GM19043 (cell line): Measurements from ENCODE around the gene TRIM17.

Source experiments
- ATAC-seq: cut with Tn5 transposase; IDR thresholded peaks from one replicate; pipeline ENCODE4 v1.9.1; 2021; ENCODE audit warnings: low read depth; ENCODE audit not compliant: unreplicated experiment

The TRIM17 gene

DNA sequence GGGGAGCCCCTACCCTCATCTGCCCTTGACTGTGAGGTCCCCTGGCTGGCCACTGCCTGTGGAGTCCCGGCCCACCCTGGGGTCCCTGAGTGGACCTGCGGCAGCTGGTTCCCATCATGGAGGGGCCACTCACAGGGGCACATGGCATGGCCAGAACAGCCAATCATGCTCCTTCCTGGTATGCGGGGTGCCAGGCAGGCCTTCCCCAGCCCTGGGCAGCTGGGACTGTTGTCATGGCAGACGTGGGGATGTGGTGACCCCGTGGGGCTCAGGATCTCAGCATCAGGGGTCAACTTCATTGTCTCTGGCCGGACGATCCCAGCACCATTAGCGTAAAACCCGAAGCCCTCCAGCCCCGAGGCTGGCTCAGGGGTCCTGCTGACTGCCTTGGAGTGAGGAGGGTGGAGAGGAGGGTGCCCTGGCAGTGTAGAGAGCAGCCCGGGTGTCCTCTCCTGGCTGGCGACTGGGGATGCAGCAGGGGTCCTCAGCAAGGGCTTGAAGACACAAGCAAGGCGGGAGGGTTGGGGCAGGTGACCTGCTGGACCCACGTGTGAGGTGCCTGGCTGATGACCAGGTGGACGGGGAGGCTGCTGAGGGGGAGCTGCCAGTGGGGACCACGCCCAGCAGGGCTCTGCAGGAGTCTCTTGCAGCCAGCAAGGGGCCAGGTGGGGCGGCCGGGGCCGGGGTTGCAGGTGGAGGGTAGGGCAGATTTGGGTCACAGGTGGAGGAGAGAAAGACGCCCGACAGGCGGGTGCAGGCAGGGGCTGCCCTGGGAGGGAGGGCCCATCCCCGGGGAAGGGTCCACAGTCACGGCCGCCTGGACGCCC is 55.1 kb downstream of the TRIM17 start:
- ATAC-seq, result no peak

DNA sequence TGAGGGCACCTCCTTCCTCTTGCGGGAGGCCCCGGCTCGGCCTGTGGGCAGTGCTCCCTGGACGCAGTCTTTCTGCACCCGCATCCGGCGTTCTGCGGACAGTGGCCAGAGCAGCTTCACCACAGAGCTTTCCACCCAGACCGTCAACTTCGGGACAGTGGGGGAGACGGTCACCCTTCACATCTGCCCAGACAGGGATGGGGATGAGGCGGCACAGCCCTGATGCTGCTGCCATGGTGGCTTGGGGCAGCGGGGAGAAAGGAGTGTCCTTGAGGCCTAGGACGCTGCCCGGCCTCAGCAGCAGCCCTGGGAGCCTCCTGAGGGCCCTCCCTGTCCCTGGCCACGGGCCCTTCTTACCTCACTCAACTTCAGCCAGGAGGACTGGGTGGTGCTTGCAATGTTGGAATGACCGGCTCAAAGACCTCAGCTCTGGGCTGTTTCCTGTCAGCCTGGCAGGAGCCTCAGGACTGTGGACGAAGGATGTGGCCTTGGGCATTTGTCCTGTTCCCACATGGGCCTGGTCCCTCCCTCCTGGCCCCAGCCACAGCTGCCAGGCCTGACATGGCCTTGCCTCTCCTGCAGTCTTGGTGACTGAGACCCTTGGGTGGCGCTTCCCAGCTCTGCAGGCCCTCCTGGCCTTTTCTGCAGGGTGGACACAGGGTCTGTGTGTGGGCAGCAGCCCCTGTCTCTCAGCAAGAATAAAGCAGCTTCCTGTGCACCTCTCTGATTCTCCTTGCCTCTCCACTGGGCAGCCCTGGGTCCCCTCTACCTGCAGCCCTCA is 55.9 kb downstream of the TRIM17 start:
- no peak for ATAC-seq

DNA sequence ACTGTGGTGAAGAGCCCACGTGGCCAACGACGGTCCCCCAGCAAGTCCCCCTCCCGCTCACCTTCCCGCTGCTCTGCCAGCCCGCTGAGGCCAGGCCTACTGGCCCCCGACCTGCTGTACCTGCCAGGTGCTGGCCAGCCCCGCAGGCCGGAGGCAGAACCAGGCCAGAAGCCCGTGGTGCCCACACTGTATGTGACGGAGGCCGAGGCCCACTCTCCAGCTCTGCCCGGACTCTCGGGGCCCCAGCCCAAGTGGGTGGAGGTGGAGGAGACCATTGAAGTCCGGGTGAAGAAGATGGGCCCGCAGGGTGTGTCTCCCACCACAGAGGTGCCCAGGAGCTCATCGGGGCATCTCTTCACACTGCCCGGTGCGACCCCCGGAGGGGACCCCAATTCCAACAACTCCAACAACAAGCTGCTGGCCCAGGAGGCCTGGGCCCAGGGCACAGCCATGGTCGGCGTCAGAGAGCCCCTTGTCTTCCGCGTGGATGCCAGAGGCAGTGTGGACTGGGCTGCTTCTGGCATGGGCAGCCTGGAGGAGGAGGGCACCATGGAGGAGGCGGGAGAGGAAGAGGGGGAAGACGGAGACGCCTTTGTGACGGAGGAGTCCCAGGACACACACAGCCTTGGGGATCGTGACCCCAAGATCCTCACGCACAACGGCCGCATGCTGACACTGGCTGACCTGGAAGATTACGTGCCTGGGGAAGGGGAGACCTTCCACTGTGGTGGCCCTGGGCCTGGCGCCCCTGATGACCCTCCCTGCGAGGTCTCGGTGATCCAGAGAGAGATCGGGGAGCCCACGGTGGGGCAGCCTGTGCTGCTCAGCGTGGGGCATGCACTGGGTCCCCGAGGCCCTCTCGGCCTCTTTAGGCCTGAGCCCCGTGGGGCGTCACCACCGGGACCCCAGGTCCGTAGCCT is 56.8 kb downstream of the TRIM17 start:
- ATAC-seq, result no peak

GRCh38 chr1:228358764-228359612 is 57.7 kb downstream of the TRIM17 start:
- ATAC-seq, result no peak

- ATAC-seq, result no peak
These were observed 58.5 kb downstream of the TRIM17 start for GRCh38 chr1:228358039-228358763.
